HG02943 (cell line): Measurements from ENCODE around the gene PARD3B.
"Not testable (repeated sequence)": the region's sequence is repeated elsewhere in the genome, so short reads cannot be mapped to it uniquely, and the experiment has no call there.

Experiments used
- ATAC-seq: cut with Tn5 transposase; IDR thresholded peaks from one replicate; pipeline ENCODE4 v1.9.1; 2021; ENCODE audit warnings: mild to moderate bottlenecking, low read depth, moderate library complexity; ENCODE audit not compliant: unreplicated experiment

Gene PARD3B

GRCh38 chr2:204538182-204539018 is 6.9 kb upstream of the PARD3B start:
- ATAC-seq: no peak

DNA sequence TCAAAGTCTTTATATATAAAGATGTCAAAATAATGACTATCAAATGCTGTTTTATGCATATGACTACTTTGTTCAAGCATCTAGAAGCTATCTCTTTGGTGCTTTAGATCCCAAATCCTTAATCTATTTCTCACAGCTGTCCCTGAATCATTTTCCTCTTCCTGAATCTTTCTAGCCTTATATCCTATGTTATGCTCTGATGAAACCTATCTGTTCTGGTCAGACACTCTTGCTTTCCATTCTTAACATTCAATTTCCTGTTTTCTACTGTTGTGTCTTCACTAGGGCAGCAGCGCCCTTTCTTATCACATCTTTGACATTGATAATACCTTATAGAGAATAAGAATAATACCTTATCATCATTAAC is 6.3 kb upstream of the PARD3B start:
- ATAC-seq: no peak

- ATAC-seq: no peak
Measured at GRCh38 chr2:204541637-204542036, 3.6 kb upstream of the PARD3B start.

- ATAC-seq: no peak
Measured at GRCh38 chr2:204542982-204543608, 2.2 kb upstream of the PARD3B start.

GRCh38 chr2:204545861-204546735 is 823 bp downstream of the PARD3B start:
- ATAC-seq: no peak

GRCh38 chr2:204550751-204551511 is 5.7 kb downstream of the PARD3B start:
- no peak for ATAC-seq

DNA sequence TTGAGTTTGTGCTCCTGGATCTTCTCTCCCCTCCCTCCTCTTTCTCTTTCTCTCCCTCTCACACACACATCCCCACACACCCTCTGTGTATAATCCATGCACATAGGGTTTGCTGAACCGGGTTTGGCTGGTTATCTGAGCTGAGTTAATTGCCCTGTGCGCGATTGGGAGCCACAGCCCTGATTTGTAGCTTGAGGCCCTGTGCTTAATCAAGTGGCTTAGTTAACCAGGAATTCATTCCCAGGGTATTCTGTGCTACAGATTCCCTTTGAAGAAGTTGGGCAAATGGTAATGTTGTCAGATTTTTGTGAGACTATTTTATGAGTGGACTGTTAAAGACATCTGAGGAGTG is 6.2 kb downstream of the PARD3B start:
- ATAC-seq: no peak

DNA sequence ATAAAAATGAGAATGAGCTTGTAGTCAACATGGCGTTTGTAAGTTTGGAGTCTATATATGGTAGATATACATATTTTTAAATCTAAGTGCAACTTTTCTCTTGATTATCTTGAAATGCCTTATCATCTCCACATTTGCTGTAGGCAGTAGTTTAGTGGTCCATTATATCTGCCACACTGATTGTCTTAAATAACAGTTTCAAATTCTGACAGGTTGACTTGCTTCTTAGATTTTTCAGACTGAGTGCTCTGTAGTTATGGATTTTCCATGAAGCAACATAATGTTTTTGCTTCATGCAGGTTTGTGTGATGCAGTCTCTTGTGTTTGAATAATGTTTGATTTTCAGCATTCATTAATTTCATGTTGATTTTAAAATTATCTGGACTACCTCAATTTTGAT is 12.3 kb downstream of the PARD3B start:
- ATAC-seq: no peak

- ATAC-seq: not testable (repeated sequence)
Measured at GRCh38 chr2:204559358-204559757, 14.1 kb downstream of the PARD3B start.

DNA sequence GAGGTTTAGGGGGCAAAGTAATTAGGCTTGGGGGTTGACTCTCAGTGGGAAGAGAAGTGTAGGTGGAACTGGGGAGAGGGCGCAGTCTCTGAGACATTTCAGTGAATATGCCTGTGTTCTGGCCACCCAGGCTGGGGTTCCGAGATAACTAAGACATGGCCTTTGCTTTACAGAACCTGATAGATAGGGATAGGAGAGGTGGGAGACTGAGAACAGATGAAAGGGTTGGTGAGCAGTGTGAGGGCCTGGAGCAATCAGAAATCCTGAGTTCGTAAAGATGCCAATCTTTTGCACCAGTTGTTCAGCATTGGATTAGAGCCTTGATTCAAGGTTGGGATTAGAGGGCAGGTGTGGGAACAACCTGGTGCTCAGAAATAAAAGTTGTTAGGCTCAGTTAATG is 15.6 kb downstream of the PARD3B start:
- no peak for ATAC-seq

GRCh38 chr2:204561771-204562170 is 16.5 kb downstream of the PARD3B start:
- no peak for ATAC-seq

GRCh38 chr2:204566439-204566838 is 21.2 kb downstream of the PARD3B start:
- ATAC-seq: no peak

DNA sequence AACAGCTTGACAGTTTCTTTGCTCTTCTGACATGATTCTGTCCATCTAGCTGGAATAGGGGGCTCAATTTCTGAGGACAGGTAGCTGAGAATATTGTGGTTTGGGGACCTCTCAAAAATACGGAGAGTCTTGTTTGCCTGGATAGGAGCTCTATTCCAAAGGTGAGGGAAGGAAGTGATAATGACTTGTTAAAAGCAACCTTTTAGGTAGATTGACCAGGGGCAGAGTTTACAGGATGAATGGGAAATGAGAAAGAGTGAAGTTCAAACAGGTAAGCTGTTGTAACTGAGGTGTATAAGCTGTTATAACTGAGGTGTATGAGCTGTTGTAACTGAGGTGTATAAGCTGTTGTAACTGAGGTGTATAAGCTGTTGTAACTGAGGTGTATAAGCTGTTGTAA is 25.1 kb downstream of the PARD3B start:
- no peak for ATAC-seq

DNA sequence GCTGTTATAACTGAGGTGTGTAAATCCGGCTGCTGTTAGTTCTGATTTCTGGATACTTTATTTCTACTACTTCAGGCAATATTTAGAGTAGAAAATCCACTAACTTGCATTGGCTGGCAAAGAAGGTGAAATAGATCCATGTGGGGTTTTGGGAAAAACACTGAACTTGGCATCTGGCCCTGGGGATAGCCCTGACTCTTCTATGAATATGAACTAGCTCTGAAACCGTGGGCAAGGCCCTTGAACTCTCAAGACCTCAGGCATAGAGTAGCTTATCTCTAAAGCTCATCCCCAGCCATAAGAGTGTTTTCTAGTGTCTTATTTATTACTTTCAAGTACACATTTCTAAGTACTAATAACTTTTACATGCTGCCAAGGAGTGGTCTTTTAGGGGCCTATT is 25.8 kb downstream of the PARD3B start:
- ATAC-seq: no peak

DNA sequence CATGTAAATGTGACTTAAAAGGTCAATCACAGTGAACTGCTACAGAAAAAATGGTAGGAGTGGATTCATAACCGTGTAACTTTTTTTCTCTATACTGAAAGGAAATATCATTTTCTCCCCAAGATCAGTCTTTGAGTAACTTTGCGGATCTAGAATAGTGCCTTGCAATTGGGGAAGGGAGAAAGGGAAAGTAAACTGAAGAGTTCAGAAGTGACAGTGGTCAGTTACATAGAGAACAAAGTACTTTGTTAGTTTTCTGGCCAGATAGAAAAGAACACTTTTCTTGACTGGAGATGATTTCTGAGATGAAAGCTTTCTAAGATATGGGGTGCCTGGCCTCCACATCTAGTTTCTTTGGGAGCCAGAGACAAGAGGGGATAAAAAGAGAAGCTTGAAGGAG is 26.6 kb downstream of the PARD3B start:
- ATAC-seq: no peak

- ATAC-seq: no peak
Measured at GRCh38 chr2:204573221-204573620, 27.9 kb downstream of the PARD3B start.

DNA sequence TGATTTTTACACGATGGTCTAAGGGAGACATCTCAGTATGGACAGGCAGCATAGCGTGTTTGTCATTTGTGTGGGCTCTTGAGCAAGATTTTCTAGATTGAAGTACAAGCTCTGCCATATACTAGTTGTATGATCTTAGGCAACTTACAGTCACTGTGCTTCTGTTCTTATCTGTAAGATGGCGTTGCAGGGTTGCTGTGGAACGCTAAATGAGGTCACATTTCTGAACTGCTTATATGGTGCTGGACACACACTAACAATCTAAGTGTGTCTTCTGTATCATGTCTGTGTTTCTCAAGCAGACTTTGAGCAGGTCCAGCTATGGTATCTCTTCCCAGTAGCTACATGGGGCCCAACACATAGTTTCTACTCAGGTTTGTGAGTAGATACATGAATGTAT is 29.2 kb downstream of the PARD3B start:
- ATAC-seq: no peak

DNA sequence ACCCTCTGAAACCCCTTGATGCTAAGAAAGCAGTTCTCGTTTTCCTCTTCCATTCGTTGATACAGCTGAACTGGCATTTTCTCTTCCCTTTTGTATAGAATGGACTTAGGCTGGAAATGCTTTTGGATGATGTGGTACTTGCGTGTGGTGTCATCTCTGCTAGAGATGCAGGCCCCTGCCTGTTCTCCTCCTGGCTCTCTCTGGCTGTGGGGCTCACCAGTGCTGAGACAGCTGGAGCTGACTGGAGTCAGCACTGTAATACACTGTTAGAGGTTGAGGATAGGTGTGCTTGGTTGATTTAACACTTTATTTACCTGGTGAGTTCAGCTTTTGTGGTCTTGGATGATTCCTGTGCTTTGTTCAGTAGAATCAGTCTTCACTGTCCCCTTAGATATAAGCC is 30.2 kb downstream of the PARD3B start:
- ATAC-seq: no peak

- no peak for ATAC-seq
Measured at GRCh38 chr2:204576362-204576979, 31.2 kb downstream of the PARD3B start.

- no peak for ATAC-seq
Measured at GRCh38 chr2:204578928-204579598, 33.8 kb downstream of the PARD3B start.
